GM18520 (cell line): ENCODE data around the gene CHCHD1.
"Not testable (repeated sequence)": the region's sequence is repeated elsewhere in the genome, so short reads cannot be mapped to it uniquely, and the experiment has no call there.

ENCODE experiments used
- ATAC-seq: cut with Tn5 transposase; IDR thresholded peaks from one replicate; pipeline ENCODE4 v1.9.1; 2021; ENCODE audit not compliant: unreplicated experiment

Gene CHCHD1

DNA sequence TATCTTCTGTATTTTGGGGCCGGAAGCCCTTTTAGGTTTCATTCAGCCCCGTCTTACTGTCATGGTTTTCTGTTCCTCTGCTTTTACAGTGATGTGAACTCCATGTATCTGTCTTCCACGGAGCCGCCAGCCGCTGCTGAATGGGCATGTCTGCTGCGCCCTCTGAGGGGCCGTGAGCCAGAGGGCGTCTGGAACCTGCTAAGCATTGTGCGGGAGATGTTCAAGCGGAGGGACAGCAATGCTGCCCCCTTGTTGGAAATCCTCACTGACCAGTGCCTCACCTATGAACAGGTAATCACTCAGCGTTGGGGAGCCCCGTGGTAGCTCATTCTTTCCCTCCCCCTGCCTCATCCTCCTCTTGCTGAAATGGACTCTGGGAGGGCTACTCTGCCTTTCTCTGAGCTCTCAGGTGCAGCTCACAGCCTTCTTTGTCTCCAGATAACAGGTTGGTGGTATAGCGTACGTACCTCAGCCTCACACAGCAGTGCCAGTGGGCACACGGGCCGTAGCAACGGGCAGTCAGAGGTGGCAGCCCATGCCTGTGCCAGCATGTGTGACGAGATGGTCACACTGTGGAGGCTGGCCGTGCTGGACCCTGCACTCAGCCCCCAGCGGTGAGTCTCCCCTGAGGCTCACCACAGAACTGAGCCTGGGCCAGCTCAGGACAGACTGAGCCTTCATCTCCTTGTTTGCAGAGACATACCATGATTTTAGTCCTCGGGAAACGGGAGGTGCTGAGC, 9.2 kb downstream of the CHCHD1 start:
- no peak for ATAC-seq

DNA sequence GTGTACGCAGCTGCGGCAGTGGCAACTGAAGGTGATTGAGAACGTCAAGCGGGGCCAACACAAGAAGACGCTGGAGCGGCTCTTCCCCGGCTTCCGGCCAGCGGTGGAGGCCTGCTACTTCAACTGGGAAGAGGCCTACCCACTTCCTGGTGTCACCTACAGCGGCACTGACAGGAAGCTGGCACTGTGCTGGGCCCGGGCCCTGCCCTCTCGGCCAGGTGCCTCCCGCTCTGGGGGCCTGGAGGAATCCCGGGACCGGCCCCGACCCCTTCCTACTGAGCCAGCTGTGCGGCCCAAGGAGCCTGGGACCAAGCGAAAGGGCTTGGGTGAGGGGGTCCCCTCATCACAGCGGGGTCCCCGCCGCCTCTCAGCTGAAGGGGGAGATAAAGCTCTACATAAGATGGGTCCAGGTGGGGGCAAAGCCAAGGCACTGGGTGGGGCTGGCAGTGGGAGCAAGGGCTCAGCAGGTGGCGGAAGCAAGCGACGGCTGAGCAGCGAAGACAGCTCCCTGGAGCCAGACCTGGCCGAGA, 10.1 kb downstream of the CHCHD1 start:
- no peak for ATAC-seq

DNA sequence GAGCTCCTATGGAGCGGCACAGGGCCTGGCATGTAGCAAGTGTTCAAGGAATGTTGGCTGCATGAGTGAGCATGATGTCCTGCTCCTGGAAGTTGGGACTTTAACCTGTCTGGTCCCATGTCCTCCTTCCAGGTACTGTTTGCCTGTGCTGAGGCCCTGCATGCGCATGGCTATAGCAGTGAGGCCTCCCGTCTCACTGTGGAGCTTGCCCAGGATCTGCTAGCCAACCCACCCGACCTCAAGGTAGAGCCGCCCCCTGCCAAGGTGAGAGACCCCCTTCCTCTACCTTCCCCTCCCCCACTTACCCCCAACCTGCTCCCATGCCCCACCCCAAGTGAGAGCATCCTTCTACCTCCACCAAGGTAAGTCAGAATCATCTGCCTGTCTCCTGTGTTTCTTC, 11.6 kb downstream of the CHCHD1 start:
- no peak for ATAC-seq

- ATAC-seq = not testable (repeated sequence)
Observed at GRCh38 chr10:73795491-73795890, 13.6 kb downstream of the CHCHD1 start.

- not testable (repeated sequence) for ATAC-seq
Observed at GRCh38 chr10:73796035-73796434, 14.2 kb downstream of the CHCHD1 start.

DNA sequence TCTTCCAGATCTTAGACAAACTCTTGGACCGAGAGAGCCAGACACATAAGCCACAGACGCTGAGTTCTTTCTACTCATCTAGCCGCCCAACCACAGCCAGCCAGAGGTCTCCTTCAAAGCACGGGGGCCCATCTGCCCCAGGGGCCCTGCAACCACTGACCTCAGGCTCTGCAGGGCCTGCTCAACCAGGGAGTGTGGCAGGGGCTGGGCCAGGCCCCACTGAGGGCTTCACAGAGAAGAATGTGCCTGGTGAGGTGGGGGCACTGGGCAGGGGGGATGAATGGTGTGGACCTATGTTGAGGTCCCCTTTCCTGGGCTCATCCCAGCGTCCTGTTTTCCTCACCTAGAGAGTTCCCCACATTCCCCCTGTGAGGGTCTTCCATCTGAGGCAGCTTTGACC, 14.9 kb downstream of the CHCHD1 start:
- no peak for ATAC-seq

GRCh38 chr10:73797324-73798025, 15.6 kb downstream of the CHCHD1 start:
- ATAC-seq = no peak

- ATAC-seq = no peak
Observed at GRCh38 chr10:73798087-73798486, 16.2 kb downstream of the CHCHD1 start.

DNA sequence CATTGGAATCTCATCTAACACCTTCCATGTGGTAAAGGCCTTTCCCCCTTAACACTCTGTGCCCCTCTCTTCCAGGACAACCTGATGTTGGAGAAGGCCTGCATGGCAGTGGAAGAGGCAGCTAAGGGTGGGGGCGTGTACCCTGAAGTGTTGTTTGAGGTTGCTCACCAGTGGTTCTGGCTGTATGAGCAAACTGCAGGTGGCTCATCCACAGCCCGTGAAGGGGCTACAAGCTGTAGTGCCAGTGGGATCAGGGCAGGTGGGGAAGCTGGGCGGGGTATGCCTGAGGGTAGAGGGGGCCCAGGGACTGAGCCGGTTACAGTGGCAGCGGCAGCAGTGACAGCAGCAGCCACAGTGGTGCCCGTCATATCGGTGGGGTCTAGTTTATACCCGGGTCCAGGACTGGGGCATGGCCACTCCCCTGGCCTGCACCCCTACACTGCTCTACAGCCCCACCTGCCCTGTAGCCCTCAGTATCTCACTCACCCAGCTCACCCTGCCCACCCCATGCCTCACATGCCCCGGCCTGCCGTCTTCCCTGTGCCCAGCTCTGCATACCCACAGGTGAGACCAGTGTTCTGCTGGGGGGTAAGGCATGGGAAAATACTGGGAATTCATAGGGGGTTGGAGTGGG, 17.2 kb downstream of the CHCHD1 start:
- no peak for ATAC-seq

- ATAC-seq = no peak
Observed at GRCh38 chr10:73799899-73800559, 18.2 kb downstream of the CHCHD1 start.

DNA sequence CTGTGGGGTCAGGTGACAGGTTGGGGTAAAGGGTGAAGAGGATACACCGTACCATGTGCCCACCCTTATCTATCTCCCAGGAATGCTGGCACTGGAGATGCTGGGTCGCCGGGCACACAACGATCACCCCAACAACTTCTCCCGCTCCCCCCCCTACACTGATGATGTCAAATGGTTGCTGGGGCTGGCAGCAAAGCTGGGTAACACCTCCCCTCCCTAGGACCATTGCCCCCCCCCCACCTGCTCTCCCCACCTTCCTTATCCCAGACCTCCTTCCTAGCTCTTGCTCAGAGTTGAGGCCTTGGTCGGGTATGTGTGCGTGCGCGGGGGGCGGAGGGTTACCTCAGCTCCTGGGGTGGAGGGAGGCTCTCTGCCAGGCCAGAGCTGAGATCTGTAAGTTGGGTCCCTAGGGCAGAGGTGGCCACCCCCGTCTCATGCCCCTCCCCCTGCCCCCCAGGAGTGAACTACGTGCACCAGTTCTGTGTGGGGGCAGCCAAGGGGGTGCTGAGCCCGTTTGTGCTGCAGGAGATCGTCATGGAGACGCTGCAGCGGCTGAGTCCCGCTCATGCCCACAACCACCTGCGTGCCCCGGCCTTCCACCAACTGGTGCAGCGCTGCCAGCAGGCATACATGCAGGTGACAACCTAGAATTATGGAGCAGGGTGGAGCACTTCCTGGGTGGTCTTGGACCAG, 18.9 kb downstream of the CHCHD1 start:
- ATAC-seq = no peak

DNA sequence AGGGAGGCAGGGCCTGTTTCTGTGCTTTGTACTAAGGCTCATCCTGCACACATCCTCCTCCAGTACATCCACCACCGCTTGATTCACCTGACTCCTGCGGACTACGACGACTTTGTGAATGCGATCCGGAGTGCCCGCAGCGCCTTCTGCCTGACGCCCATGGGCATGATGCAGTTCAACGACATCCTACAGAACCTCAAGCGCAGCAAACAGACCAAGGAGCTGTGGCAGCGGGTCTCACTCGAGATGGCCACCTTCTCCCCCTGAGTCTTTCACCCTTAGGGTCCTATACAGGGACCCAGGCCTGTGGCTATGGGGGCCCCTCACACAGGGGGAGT, 19.4 kb downstream of the CHCHD1 start:
- ATAC-seq = no peak

- no peak for ATAC-seq
Observed at GRCh38 chr10:73802276-73802991, 20.6 kb downstream of the CHCHD1 start.

- no peak for ATAC-seq
Observed at GRCh38 chr10:73803680-73804286, 21.9 kb downstream of the CHCHD1 start.

DNA sequence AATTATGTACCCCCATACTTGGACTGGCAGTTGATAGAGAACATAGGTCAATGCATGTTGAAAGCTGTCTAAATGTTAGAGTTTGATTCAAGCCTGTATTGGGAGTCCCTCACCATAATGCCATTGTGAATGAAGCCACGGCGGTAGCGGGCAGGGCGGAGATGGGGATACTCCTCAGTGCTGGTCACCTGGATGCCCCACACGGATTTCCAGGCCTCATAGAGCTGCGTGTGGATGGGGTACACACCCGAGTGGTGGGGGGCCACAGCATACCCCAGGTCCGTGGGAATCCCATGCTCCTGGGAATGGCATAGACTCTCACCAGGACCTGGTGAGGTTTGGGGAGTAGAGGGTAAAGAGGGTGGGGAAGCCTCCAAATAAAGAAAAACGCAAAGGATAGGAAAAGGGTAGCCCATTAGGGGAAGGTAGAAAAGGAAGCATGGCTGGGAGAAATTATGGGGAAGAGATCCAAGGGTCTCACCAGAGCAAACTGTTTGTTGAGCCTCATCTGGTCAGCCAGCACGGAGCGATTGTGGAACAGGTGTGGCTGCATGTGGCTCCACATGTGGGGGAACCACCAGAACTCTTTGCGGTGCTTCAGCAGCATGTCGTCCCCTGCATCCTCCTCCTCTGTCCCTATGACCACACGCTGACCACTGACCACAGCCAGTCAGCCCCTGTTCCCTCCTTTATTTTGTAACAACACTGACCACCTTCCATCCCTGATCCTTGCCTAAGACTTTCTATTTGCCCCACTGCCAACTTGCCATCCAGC, 24.5 kb downstream of the CHCHD1 start:
- no peak for ATAC-seq

- ATAC-seq = no peak
Observed at GRCh38 chr10:73807471-73807870, 25.6 kb downstream of the CHCHD1 start.

DNA sequence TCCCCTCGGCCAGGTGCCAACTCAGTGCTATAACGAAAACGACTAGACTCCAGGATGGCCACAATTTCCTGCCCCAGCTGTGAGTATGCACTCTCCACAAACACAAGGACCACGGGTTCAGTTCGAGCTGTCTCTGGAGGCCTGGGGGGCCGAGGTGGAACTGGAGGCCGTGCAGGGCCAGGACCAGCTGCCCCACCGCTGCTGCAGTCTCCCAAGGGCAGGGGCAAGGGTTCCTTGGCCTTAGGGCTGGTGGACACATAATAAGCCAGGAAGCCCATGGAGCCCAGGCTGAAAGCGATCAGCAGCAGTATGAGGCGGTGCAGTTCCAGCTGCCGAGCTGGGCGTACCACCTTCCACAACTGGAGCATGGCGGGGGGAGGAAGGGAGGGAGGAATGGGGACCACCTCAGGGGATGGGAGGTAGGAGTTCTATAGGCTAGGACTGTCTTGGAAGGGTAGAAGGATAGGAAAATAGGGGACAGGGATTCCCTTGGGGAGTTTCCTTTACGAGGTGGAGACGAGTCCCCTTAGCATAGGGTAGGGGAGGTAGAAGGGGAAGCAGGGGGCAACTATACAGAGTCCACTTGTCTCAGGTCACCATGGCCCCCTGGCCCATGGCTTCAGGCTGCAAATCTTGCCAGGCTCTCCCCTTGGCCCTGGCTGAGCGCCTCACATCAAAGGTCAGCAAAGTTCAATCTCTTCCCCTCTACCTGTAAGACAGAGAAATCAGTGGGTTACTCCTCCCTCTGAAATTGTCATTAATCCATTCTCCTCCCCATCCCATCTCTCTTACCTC, 26.4 kb downstream of the CHCHD1 start:
- no peak for ATAC-seq
